ENCODE results near the gene EXOSC5.
"Not testable (repeated sequence)": the region's sequence is repeated elsewhere in the genome, so short reads cannot be mapped to it uniquely, and the experiment has no call there.

EXOSC5 gene

DNA sequence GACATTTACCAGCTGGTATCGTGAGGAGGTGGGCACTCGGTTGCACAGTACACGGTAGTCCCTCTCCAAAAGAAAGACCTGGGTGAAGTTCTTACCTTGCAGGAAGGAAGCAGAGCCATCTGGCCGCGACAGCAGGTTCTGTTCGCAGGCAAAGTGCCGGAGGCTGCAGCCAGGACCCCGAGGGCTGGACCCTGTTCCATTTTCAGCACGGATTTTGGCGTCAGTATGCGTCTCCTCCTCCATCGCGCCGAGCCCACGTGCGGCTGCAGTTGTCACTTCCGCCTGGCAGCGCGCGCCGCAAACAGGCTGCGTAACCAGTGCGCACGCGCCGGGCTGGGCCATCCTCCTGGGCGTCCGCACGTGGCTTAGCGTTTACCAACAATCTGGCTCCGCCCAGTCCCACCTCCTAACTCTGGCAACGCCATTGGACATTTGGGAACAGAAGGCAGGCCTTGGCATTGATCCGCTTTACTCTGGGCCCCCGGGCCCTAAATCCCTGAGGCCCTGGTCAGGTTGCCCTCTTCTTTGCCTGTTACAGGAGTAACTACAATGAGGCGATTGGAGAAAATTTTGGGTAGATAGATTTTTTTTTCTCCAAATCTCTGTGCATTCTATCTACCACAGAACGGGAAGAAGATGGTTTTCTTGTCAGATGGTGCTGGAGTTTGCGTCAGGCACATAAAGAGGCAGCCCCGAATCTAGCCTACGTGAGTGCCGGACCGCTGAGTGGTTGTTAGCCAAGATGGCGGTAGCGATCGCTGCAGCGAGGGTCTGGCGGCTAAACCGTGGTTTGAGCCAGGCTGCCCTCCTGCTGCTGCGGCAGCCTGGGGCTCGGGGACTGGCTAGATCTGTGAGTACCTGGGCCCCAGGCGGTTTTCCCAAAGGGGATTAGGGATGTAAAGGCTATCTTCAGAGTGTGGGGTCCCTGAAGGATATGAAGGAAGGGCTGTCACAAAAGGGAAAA, at the start of gene EXOSC5, which contains the start of gene BCKDHA:
EXOSC5 (minus strand) TSS at position 274 of the 964 bp plus-strand sequence; CDS start at position 243, 31 bp downstream.
BCKDHA (plus strand) TSS at position 733 of the 964 bp plus-strand sequence; CDS start at position 743, 10 bp downstream.
- peak; percentile 99 for DNase-seq (ENCODE audit: low read depth)

DNA sequence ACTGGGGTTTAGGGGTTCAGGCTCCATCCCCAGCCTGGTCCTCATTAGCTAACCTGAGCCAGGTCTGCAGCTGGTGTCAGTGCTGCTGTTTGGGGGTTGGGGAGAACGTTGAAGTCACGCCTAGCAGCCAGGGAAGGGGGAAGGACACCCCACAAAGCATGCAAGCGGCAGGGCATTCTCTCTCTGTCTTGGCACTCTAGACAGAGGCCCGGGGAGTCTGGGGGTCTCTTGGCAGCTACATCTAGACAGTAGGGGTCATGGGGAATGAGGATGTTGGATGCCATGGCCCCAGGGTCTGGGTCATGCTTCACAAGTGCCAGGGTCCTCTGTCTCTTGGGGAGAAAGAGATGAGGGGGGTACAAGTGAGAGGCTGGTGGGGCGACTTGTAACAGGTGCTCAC, 48.4 kb upstream of the EXOSC5 start:
- DNase-seq (ENCODE audit: low read depth) = no peak

- DNase-seq (ENCODE audit: low read depth) = no peak
Observed at GRCh38 chr19:41443813-41444455, 46.8 kb upstream of the EXOSC5 start.

- no peak for DNase-seq (ENCODE audit: low read depth)
Observed at GRCh38 chr19:41442473-41443355, 45.6 kb upstream of the EXOSC5 start, which contains the start of gene ERICH4. ERICH4 (plus strand) TSS chr19:41443156; CDS start chr19:41443170, 14 bp downstream.

GRCh38 chr19:41441321-41441945, 44.3 kb upstream of the EXOSC5 start:
- no peak for DNase-seq (ENCODE audit: low read depth)

DNA sequence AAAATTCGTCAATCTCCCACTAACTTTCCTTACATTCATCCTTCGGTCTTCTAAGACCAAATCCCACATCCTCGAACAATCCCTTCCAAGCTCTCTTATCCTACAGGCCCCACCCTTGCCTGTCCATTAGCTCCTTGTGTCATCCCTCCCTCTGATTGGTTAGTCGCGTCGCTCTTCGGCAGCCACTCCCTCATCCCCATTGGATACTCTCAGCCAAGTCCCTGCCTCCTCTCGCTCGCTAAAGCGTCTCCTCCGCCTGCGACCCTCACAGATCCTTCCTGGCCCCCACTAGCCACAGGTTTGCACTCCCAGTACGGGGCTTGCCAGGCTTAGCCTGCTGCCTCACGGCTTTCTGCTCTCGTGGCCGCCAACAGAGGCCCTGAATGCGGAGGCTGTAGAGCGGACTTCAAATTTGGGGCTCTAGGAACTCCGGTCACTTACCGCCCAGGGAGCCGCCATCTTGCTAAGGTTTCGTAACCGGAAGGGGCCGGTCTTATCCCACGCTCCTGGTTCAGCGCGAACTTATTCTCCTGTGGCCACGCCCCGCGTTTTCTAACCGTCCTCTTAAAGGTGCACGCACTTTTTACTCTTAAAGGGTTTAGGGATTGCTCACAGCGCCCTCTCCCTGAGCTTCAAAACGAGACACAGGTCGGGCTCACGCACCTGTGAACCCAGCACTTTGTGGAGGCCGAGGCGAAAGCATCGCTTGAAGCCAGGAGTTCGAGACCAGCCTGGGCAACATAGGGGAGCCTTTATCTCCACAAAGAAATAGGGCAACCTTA, 42.5 kb upstream of the EXOSC5 start, which contains the start of gene DMAC2:
DMAC2 (minus strand) TSS at position 472 of the 782 bp plus-strand sequence; CDS start at position 459, 13 bp downstream.
- peak; percentile 94 for DNase-seq (ENCODE audit: low read depth)

DNA sequence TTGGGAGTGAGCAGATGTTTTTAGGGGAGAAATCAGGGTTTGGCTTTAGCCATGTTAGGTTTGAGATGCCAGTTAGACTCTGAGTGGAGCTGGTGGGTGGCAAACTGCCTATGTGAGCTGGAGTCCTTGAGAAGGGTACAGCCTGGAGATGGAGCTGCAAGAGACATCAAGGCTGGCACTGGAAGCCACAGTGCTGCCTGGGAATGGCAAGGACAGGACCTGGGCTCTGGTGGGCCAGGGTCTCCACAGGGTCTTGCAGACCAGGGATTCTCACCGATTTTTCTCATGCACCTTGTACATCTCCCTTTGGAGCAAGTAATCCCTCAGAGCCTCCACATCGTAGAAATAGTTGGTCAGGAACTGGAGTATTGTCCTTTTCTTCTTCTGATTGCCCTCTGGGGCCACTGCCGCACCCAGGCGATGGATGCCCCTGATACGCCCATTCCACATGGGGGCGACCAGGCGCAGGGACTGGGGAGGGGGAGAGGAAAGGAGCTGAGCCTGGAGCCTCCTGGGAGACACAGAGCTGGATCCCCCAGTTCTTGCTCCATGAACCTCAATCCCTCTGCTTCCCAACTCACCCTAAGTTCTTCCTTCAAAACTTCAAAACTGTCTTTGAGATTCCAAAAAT, 40.9 kb upstream of the EXOSC5 start:
- no peak for DNase-seq (ENCODE audit: low read depth)

DNA sequence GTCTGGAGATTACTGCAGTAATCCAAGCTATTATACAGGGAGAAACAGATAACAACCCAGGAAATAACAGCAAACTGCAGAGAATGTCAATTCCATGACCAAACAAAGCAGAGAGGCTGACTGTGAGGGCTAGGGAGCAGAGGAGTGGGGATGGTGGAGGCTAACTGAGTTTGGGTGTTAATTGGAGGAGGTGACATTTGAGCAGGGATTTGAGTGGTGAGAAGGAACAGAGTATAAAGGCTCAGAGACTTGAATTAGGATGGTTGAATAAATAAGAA, 39.5 kb upstream of the EXOSC5 start:
- no peak for DNase-seq (ENCODE audit: low read depth)

DNA sequence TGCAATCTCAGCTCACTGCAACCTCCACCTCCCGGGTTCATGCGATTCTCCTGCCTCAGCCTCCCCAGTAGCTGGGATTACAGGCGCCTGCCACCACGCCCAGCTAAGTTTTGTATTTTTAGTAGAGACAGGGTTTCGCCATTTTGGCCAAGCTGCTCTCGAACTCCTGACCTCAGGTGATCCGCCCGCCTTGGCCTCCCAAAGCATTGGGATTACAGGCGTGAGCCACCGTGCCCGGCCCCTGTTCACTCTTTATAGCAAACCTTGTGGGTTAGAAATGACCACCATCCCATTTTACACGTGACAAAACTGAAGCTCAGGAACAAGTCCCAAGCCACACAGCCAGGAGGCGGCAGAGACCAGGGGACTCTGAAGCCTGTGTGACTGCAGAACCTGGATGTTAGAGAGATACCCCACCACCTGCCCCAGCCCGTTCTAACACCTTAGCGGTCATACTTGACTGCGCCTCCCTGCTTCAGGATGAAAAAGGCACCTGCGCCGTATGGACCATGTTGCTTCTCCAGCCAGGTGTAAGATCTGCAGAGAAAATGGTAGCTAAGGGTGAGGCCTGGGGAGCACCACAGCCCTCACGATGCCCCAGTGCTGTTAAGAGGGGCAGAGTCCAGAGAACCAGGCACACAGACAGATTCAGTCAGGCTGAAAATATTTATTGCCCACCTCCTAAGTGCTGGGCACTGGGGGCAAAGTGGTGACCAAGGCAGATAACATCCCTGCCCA, 38.9 kb upstream of the EXOSC5 start:
- no peak for DNase-seq (ENCODE audit: low read depth)

DNA sequence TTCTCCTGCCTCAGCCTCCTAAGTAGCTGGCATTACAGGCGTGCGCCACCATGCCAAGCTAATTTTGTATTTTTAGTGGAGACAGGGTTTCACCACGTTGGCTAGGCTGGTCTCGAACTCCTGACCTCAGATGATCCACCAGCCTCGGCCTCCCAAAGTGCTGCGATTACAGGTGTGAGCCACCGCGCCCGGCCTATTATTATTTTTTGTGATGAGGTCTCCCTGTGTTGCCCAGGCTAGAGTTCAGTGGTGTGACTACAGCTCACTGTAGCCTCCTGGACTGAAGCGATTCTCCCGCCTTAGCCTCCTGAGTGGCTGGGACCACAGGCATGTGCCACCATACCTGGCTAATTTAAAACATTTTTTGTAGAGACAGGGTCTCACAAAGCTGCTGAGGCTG, 38.2 kb upstream of the EXOSC5 start:
- not testable (repeated sequence) for DNase-seq (ENCODE audit: low read depth)

GRCh38 chr19:41434450-41434849, 37.3 kb upstream of the EXOSC5 start:
- DNase-seq (ENCODE audit: low read depth) = no peak

- no peak for DNase-seq (ENCODE audit: low read depth)
Observed at GRCh38 chr19:41433171-41433570, 36.0 kb upstream of the EXOSC5 start.

DNA sequence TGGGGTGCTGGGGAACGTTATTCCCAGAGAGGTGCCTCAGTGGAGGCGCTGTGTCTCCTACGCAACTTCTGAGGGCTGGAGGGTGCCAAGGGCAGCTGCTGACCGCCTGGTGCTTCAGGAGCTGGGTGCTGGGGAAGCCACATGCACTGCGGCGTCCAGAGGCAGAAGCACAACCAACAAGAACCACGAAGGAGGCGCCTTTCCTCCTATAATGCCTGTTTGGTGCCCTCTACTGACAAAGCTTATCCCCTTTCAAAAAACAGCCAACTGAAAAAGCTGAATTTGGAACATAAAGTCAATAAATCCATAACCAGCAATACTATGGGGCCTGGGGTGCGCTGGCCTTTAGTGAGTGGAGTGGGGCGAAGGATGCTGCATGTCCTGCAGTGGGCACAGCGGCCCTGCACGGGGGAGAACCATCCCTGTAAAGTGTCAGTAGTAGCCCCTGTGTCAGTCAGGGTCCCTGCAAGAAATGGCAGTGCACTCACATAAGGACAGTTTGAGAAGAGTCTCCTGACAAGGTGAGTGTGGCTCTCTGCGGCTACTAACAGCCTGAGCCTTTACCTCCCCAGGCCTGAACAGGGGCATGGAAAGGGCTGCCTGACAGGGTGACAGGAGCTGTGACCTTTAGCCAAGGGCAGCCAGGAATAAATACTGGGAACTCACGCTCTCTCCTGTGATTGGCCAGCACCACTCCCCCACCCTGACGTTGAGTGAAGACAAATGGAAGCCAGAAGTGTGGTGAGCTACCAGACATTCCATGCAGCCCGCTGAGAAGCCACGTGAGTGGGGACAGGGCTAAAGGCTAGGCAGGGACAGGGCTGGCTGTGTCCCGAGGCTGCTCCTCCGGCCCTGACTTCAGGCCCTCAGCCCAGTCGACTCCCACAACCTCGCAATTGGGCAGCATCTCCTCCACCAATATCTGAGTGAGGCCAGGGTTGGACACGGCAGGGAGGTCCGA, 34.5 kb upstream of the EXOSC5 start:
- no peak for DNase-seq (ENCODE audit: low read depth)

DNA sequence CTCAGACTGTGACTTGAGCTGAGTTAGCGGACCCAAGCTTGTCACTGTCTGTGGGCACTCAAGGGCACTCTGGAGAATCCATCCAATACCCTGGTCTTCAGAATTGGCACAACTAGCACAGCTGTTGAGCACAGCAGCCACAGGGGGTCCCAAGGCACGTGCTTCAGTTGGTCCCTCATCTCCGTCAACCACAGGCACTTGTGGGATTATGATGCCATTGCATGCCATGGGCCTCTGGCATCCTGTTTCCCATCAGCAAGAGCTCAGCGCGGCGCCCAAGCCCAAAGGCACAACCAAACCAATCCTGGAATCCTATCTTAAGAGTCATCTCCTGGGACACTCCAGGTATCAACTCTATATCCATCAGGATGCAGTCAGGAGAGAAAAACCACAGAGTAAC, 33.8 kb upstream of the EXOSC5 start:
- DNase-seq (ENCODE audit: low read depth) = no peak

DNA sequence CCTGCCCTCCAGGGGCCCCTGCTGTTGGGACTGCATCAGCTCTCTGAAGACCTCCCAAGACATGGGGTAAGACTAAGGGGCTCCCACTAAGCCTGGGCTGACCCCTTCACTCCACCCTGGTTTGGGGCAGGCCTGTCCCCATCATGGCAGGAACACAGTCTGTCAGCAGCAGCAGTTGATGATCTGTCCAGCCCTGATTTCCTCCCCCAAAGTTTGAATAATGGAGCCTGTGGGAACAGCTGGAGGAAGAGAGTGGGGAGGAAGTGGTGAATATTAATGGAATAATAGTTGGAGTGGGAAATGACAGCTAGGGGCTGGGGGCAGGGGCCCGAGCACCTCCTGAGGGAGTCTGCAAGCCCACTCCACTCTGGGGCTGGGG, 31.3 kb upstream of the EXOSC5 start:
- no peak for DNase-seq (ENCODE audit: low read depth)

GRCh38 chr19:41427647-41428480, 30.7 kb upstream of the EXOSC5 start:
- no peak for DNase-seq (ENCODE audit: low read depth)

DNA sequence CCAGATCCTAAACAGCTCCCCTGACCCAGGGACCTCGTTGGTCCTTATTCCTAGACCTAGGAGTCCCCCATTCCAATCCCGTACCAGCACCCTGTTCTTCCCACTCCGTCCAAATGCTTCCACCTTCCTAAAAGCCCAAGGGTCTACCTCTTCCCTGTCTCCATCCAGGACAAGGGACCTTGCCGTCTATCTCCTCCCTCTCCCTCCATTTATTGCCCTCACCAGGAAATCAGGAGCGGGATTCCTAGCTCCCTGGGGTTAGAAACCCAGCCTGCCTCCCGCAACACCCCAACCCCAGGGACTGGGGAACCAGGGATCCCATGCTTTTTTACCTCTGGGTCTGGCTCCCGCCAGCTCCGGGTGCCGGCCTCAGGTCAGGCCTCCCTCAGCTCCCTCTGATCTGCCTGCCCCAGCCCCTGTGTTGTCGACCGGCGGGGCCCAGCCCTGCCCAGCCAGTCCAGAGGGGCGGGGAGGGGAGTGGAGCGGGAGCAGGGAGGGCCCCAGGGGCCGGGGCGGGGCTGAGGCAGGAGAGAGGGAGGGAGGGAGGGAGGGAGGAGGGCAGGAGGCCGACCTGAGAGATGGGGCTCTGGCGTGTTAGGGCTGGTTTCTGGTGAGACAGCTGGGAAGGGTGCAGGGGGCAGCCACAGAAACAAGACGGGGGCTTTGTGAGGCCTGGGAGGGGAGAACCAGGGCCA, 29.9 kb upstream of the EXOSC5 start, which contains the start of gene B3GNT8:
B3GNT8 (minus strand) TSS at position 423 of the 695 bp plus-strand sequence. CDS start 596 bp downstream, outside the sequence.
- DNase-seq (ENCODE audit: low read depth) = peak; percentile 17
